Upper lobe of left lung (tissue), 6 donors: ENCODE data around the gene HAX1. TPM values are rescaled to one million over a fixed set of nuclear protein-coding genes. Genes with fewer than 3 reads are reported as not detected.

Experiments
- ATAC-seq, 2 donors: fragments of 200-7000 bp; cut with Tn5 transposase; one replicate each; pipeline ENCODE4 v1.9.1; 2022; ENCODE audit warnings: mild to moderate bottlenecking in 2 of 2, moderate library complexity in 2 of 2; ENCODE audit not compliant: low FRiP score in 2 of 2
- DNase-seq, 2 donors: peaks; one replicate each; pipeline ENCODE4 v3.0.0-alpha.2; 2019 to 2020
- H3K27ac ChIP-seq, 4 donors: fragments of 200-600 bp; sonication (generic); one replicate each; pipeline ENCODE4 v1.5.1; 2016 to 2019
- H3K27me3 ChIP-seq, 4 donors: fragments of 200-600 bp; sonication (generic); one replicate each; pipeline ENCODE4 v1.5.1; 2017 to 2019
- H3K36me3 ChIP-seq, 4 donors: fragments of 200-600 bp; sonication (generic); one replicate each; pipeline ENCODE4 v1.5.1; 2016 to 2019
- H3K4me1 ChIP-seq, 4 donors: fragments of 200-600 bp; sonication (generic); one replicate each; pipeline ENCODE4 v1.5.1; 2018 to 2019
- H3K4me3 ChIP-seq, 4 donors: fragments of 200-600 bp; sonication (generic); one replicate each; pipeline ENCODE4 v1.5.1; 2017 to 2019; ENCODE audit warnings: mild to moderate bottlenecking in 2 of 4, moderate library complexity in 1 of 4
- H3K9me3 ChIP-seq, 4 donors: fragments of 200-600 bp; sonication (generic); one replicate each; pipeline ENCODE4 v1.5.1; 2018 to 2019
- EP300 ChIP-seq, 4 donors: sonication (generic); formaldehyde crosslinking; IDR thresholded peaks; one replicate each; pipeline ENCODE4 v1.5.1; 2017; ENCODE audit warnings: antibody characterized with exemption in 4 of 4, control low read depth in 2 of 4
- POLR2A ChIP-seq, 4 donors: fragments of 450-650 bp; IDR thresholded peaks; one replicate each; pipeline ENCODE4 v1.5.1; 2016 to 2017; ENCODE audit warnings: antibody characterized with exemption in 4 of 4, mild to moderate bottlenecking in 2 of 4
- POLR2AphosphoS5 ChIP-seq, 2 donors: sonication (generic); formaldehyde crosslinking; IDR thresholded peaks; one replicate each; pipeline ENCODE4 v1.5.1; 2017; ENCODE audit warnings: antibody characterized with exemption in 2 of 2
- WGBS, 2 donors: methylation state at CpG; one replicate each; pipeline ENCODE4 v1.1.5; 2017 to 2018; 5-methylcytosine and 5-hydroxymethylcytosine counted together
- total RNA-seq, 6 donors: library from RNA; depleted of rRNA in 4 of 6; stranded (reverse); fragments of >200 nt in 4 of 6; gene quantifications; one replicate each; pipeline versions ENCODE4 v1.1.0 to v1.2.1, GENCODE V29; 2016 to 2021
- TF ChIP-seq, protein P1 (sequence below), 6 experiments: fragments of 450-650 bp in 4 of 6; fragments of 200-600 bp in 2 of 6; sonication (generic) in 2 of 6; IDR thresholded peaks; one replicate each; pipeline ENCODE4 v1.5.1; 2016 to 2019; ENCODE audit warnings: antibody characterized with exemption in 6 of 6
- donor health status: DM: no; HTN: no; CAD: no; lungs with moderate emphysema.
- donor health status: DM: no; HTN: yes; CAD: no; lungs with severe emphysema.

HAX1 gene
- total RNA-seq, 6 donors from 2014 or later, result 48.6 to 98.8 (median 79.7) TPM

DNA sequence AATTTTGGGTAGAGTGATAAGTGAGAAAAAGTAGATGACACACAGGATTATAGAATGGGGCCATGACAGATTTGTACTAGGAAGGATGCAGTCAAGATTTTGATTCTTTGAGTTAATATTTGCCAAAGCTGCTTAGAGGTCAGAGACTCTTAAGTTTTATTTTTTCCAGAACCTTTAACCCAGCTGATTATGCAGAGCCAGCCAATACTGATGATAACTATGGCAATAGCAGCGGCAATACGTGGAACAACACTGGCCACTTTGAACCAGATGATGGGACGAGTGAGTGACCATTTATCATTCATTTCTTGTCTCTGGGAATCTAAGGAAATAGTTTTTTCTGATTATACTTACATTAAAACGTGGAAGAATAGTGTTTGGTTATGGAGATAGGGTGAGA, 35.6 kb upstream of the HAX1 start:
- no peak for DNase-seq
- no peaks in the 10 kb centered on the region for H3K4me1 ChIP-seq
- H3K9me3 ChIP-seq, result no peaks in the 10 kb centered on the region
- no peak overlapping the region for H3K4me3 ChIP-seq
- H3K27me3 ChIP-seq, result no peaks in the 10 kb centered on the region
- WGBS, 2 donors, result 90 to 91% methylated on average over 4 of the region's 4 CpGs
- TF ChIP-seq EP300 (IDR thresholded peaks at IDR 0.05) (no peak), POLR2A (IDR thresholded peaks at IDR 0.05) (no peak), POLR2AphosphoS5 (IDR thresholded peaks at IDR 0.05) (no peak)
- TF ChIP-seq, protein P1, sequence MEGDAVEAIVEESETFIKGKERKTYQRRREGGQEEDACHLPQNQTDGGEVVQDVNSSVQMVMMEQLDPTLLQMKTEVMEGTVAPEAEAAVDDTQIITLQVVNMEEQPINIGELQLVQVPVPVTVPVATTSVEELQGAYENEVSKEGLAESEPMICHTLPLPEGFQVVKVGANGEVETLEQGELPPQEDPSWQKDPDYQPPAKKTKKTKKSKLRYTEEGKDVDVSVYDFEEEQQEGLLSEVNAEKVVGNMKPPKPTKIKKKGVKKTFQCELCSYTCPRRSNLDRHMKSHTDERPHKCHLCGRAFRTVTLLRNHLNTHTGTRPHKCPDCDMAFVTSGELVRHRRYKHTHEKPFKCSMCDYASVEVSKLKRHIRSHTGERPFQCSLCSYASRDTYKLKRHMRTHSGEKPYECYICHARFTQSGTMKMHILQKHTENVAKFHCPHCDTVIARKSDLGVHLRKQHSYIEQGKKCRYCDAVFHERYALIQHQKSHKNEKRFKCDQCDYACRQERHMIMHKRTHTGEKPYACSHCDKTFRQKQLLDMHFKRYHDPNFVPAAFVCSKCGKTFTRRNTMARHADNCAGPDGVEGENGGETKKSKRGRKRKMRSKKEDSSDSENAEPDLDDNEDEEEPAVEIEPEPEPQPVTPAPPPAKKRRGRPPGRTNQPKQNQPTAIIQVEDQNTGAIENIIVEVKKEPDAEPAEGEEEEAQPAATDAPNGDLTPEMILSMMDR (IDR thresholded peaks at IDR 0.05), result no peak
- no peak overlapping the region for H3K27ac ChIP-seq
- H3K36me3 ChIP-seq, result peaks cover 44 to 98% (median 84%) of the 10 kb centered on the region in 4 donors
- ATAC-seq, result no peak

DNA sequence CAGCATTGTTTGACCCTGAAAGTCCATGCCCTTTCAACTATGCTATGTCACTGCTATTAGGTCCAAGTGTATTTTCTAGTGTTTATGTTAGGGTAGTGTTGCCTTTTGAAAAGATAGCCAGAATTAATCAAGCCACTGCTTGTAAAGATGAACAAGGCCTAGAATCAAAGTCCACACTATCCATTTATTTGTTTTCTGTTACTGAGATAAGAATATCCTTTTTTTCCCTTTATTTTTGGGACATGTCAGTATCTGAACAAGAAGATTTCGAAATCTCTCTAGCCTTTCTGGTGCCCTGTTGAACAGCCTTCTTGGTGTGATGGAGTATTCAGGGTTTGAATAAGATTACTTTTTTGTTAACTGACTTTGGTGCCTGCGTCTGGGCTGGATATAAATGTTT, 35.0 kb upstream of the HAX1 start:
- Histone ChIP-seq H3K27ac (no peak overlapping the region), H3K27me3 (no peaks in the 10 kb centered on the region), H3K4me1 (no peaks in the 10 kb centered on the region), H3K9me3 (no peaks in the 10 kb centered on the region), H3K36me3 (peaks cover 40 to 98% (median 84%) of the 10 kb centered on the region in 4 donors), H3K4me3 (no peak overlapping the region)
- 88 to 95% methylated on average over 2 of the region's 2 CpGs for WGBS, 2 donors
- DNase-seq (no peak), ATAC-seq (no peak)
- TF ChIP-seq EP300 (IDR thresholded peaks at IDR 0.05) (no peak), POLR2A (IDR thresholded peaks at IDR 0.05) (no peak), POLR2AphosphoS5 (IDR thresholded peaks at IDR 0.05) (no peak)
- TF ChIP-seq, protein P1 (IDR thresholded peaks at IDR 0.05), result no peak

DNA sequence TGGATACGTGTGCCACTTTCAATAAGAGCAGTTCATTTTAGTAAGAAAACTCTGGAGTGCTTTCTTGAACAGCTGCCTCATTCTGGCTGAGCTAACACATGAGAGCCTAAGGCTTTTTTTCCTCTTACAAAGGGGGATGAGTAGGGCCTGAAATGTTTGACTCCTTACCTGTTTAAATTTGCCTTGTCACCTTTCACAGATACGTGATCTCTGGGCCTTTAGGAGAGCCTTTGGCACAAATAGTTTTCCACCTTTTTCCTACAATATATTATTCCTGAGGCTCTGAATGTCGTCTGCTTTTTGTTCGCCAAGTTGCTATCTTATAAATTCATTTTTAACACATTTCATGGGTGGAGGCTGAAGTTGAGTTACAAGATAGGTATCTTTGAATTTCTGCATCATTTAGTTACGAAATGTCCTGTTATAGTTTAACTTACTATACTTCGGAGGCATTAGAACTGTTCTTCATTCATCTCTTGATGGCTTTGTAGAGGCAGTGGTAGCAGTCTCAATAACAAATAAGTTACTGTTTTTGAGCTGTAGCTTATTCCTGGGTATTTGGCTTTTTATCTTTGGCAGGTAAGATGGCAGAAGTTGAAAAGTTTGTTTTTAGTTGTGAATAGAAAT, 34.4 kb upstream of the HAX1 start:
- WGBS, 2 donors, result 91% methylated on average over 6 of the region's 6 CpGs
- Histone ChIP-seq H3K4me3 (no peak overlapping the region), H3K27me3 (no peaks in the 10 kb centered on the region), H3K27ac (no peak overlapping the region), H3K4me1 (no peaks in the 10 kb centered on the region), H3K36me3 (peaks cover 34 to 98% (median 84%) of the 10 kb centered on the region in 4 donors), H3K9me3 (no peaks in the 10 kb centered on the region)
- DNase-seq (no peak), ATAC-seq (no peak)
- TF ChIP-seq EP300 (IDR thresholded peaks at IDR 0.05) (no peak), POLR2AphosphoS5 (IDR thresholded peaks at IDR 0.05) (no peak), POLR2A (IDR thresholded peaks at IDR 0.05) (no peak)
- TF ChIP-seq, protein P1 (IDR thresholded peaks at IDR 0.05), result no peak

DNA sequence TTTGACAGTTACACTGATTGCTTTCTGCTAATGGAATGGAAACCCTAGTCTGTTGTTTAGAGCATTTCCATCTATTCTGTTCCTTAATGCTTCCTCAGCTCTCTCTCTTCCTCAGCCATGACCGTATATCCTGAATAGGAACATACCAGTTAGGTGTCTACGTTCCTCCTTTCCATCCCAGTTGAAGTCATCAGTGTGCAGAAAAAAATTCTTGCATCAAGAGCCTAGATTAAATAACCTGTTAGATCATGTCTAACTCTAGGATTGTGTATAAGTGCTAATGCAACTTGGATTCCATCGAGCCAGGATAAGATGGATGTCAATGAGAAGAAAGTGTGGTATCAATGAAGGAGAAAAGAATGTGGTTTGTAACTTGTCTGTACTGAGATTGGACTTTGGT, 32.9 kb upstream of the HAX1 start:
- Histone ChIP-seq H3K9me3 (no peaks in the 10 kb centered on the region), H3K27ac (no peak overlapping the region), H3K27me3 (no peaks in the 10 kb centered on the region), H3K4me3 (no peak overlapping the region), H3K4me1 (no peaks in the 10 kb centered on the region), H3K36me3 (peaks cover 48 to 98% (median 85%) of the 10 kb centered on the region in 4 donors)
- ATAC-seq, result no peak
- WGBS, 2 donors, result 80 to 88% methylated on average over 3 of the region's 3 CpGs
- TF ChIP-seq EP300 (IDR thresholded peaks at IDR 0.05) (no peak), POLR2A (IDR thresholded peaks at IDR 0.05) (no peak), POLR2AphosphoS5 (IDR thresholded peaks at IDR 0.05) (no peak)
- TF ChIP-seq, protein P1 (IDR thresholded peaks at IDR 0.05), result no peak
- no peak for DNase-seq

DNA sequence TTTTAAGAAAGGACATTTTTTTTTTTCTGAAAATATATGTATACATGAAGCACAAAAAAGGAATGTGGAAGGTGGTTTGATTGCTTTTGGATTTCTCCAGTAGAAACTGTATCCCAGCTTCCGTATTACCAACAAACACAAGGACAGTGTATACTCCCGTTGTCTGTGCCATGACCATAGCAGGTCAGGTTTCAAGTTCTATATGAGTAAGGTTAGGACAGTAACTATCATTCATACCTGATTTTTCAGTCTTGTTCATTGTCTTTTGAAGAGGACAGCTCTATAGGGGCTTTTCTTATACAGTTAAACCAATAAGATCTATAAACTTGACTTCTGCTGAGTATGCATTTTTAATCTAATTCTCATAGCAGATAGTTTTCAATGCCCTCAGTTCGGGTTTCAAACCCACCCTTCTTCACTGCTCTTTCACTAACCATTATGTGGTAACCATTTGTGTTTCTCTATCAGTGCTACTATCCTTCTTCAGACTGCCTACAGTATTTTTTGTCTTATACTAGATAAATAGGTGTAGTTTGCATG, 32.1 kb upstream of the HAX1 start:
- H3K36me3 ChIP-seq, result peaks cover 49 to 98% (median 85%) of the 10 kb centered on the region in 4 donors
- H3K4me1 ChIP-seq, result no peaks in the 10 kb centered on the region
- no peak overlapping the region for H3K4me3 ChIP-seq
- 90 to 92% methylated on average over 3 of the region's 3 CpGs for WGBS, 2 donors
- H3K27ac ChIP-seq, result no peak overlapping the region
- no peaks in the 10 kb centered on the region for H3K9me3 ChIP-seq
- TF ChIP-seq POLR2A (IDR thresholded peaks at IDR 0.05), result no peak
- no peak for TF ChIP-seq POLR2AphosphoS5 (IDR thresholded peaks at IDR 0.05)
- TF ChIP-seq, protein P1 (IDR thresholded peaks at IDR 0.05), result no peak
- no peak for TF ChIP-seq EP300 (IDR thresholded peaks at IDR 0.05)
- ATAC-seq (no peak), DNase-seq (no peak)
- no peaks in the 10 kb centered on the region for H3K27me3 ChIP-seq
